ENCODE measurements around the gene ARFGAP1. TPM values are rescaled to one million over a fixed set of nuclear protein-coding genes. Genes with fewer than 3 reads are reported as not detected.

The ARFGAP1 gene
- polyA plus RNA-seq, 1 experiment, result 76.5 TPM

GRCh38 chr20:63283397-63284082 lies 10.9 kb downstream of the ARFGAP1 start:
- no peak for TF ChIP-seq CTCF (IDR thresholded peaks at IDR 0.05; ENCODE audit: insufficient read depth, low read depth, low read length)
- H3K27me3 ChIP-seq (ENCODE audit: control insufficient read depth, insufficient read depth, low read length), result no peaks in the 10 kb centered on the region
- H3K36me3 ChIP-seq (ENCODE audit: control insufficient read depth, insufficient read depth, low read length), result peaks cover 69% of the 10 kb centered on the region
- no peak overlapping the region for H3K4me3 ChIP-seq (ENCODE audit: low read depth, low read length)
- CTCF ChIA-PET, result interaction anchor here (1.8 to 1.9 kb wide), 2 partner anchors 7 to 27 kb away, joined by 7 to 8 read pairs; no protein-coding TSS in a partner anchor
- POLR2A ChIA-PET, result no interaction called here
- DNase-seq (ENCODE audit: low read depth), result no peak

- no peak overlapping the region for H3K4me3 ChIP-seq (ENCODE audit: low read depth, low read length)
- ChIA-PET POLR2A (no interaction called here), CTCF (interaction anchor here (1.0 to 1.8 kb wide), 2 partner anchors 15 to 26 kb away, joined by 3 to 7 read pairs; no protein-coding TSS in a partner anchor)
- peaks cover 69% of the 10 kb centered on the region for H3K36me3 ChIP-seq (ENCODE audit: control insufficient read depth, insufficient read depth, low read length)
- no peaks in the 10 kb centered on the region for H3K27me3 ChIP-seq (ENCODE audit: control insufficient read depth, insufficient read depth, low read length)
- no peak for TF ChIP-seq CTCF (IDR thresholded peaks at IDR 0.05; ENCODE audit: insufficient read depth, low read depth, low read length)
- no peak for DNase-seq (ENCODE audit: low read depth)
These were observed 11.4 kb downstream of the ARFGAP1 start for GRCh38 chr20:63284083-63284440.

GRCh38 chr20:63284544-63284949 lies 11.9 kb downstream of the ARFGAP1 start:
- CTCF ChIA-PET, result interaction anchor here (1.0 to 1.8 kb wide), 2 partner anchors 14 to 26 kb away, joined by 3 to 7 read pairs; no protein-coding TSS in a partner anchor
- DNase-seq (ENCODE audit: low read depth), result no peak
- POLR2A ChIA-PET, result no interaction called here
- Histone ChIP-seq H3K4me3 (ENCODE audit: low read depth, low read length) (no peak overlapping the region), H3K36me3 (ENCODE audit: control insufficient read depth, insufficient read depth, low read length) (peaks cover 68% of the 10 kb centered on the region), H3K27me3 (ENCODE audit: control insufficient read depth, insufficient read depth, low read length) (no peaks in the 10 kb centered on the region)
- TF ChIP-seq CTCF (IDR thresholded peaks at IDR 0.05; ENCODE audit: insufficient read depth, low read depth, low read length), result no peak

GRCh38 chr20:63284981-63285524 lies 12.4 kb downstream of the ARFGAP1 start:
- no peak for TF ChIP-seq CTCF (IDR thresholded peaks at IDR 0.05; ENCODE audit: insufficient read depth, low read depth, low read length)
- ChIA-PET POLR2A (no interaction called here), CTCF (interaction anchor here (1.0 to 2.7 kb wide), 4 partner anchors 14 to 61 kb away, joined by 3 to 17 read pairs (median 6); no protein-coding TSS in a partner anchor)
- Histone ChIP-seq H3K4me3 (ENCODE audit: low read depth, low read length) (no peak overlapping the region), H3K27me3 (ENCODE audit: control insufficient read depth, insufficient read depth, low read length) (no peaks in the 10 kb centered on the region), H3K36me3 (ENCODE audit: control insufficient read depth, insufficient read depth, low read length) (peaks cover 67% of the 10 kb centered on the region)
- no peak for DNase-seq (ENCODE audit: low read depth)

All from BJ (cell line).